H1 (cell line): ENCODE results near the gene NHP2. TPM values are rescaled to one million over a fixed set of nuclear protein-coding genes. Genes with fewer than 3 reads are reported as not detected.

ENCODE experiments used
- CTCF ChIA-PET: fragments of 300-600 bp; sonication (Branson Sonifier 250); formaldehyde crosslinking; loops from one replicate; lab custom pipeline; 2021; ENCODE audit not compliant: partially characterized antibody; lab: Charles Lee
- POLR2A ChIA-PET: fragments of 300-600 bp; sonication (Branson Sonifier 250); formaldehyde crosslinking; loops from one replicate; lab custom pipeline; 2021; ENCODE audit warnings: inconsistent platforms; ENCODE audit not compliant: partially characterized antibody; lab: Charles Lee
- DNase-seq, 2 experiments: peaks; one replicate each; pipeline versions ENCODE4 v3.0.0 to v3.0.0-alpha.2; 2010 to 2022; ENCODE audit warnings: low spot score in 2 of 2, low read depth in 1 of 2, mixed read lengths in 1 of 2
- FAIRE-seq: peaks from 2 replicates; lab custom pipeline; 2011; peaks lifted over from hg19 to GRCh38; lab: Jason Lieb, UNC
- H2AFZ ChIP-seq: 2 replicates; pipeline ENCODE4 v1.8.1; 2012; ENCODE audit warnings: low read length, inconsistent platforms
- H2AK5ac ChIP-seq: 2 replicates; pipeline ENCODE4 v1.6.1; 2013; ENCODE audit warnings: low read depth, low read length
- H2BK120ac ChIP-seq: replicated peaks from 2 replicates; pipeline ENCODE3; 2013; ENCODE audit warnings: low read depth, low read length, inconsistent platforms
- H2BK12ac ChIP-seq: 2 replicates; pipeline ENCODE4 v1.6.1; 2013; ENCODE audit warnings: low read depth, low read length
- H2BK15ac ChIP-seq: 2 replicates; pipeline ENCODE4 v1.6.1; 2013; ENCODE audit warnings: low read length
- H2BK20ac ChIP-seq: 2 replicates; pipeline ENCODE4 v1.6.1; 2013; ENCODE audit warnings: low read length
- H2BK5ac ChIP-seq: 2 replicates; pipeline ENCODE4 v1.6.1; 2013; ENCODE audit warnings: low read depth, low read length
- H3K14ac ChIP-seq: 2 replicates; pipeline ENCODE4 v1.6.1; 2013; ENCODE audit warnings: inconsistent platforms; ENCODE audit not compliant: insufficient read length
- H3K18ac ChIP-seq: 2 replicates; pipeline ENCODE4 v1.6.1; 2013; ENCODE audit warnings: low read length; ENCODE audit errors: extremely low read depth
- H3K23ac ChIP-seq: 2 replicates; pipeline ENCODE4 v1.6.1; 2013; ENCODE audit warnings: inconsistent platforms; ENCODE audit not compliant: insufficient read length
- H3K23me2 ChIP-seq: 2 replicates; pipeline ENCODE4 v1.6.1; 2013; ENCODE audit warnings: low read depth, low read length
- H3K27ac ChIP-seq: 2 replicates; pipeline ENCODE4 v1.6.1; 2011; ENCODE audit warnings: low read depth, low read length, inconsistent platforms
- H3K27me3 ChIP-seq, 4 experiments: replicated peaks in 1 of 4; 1 replicate in 1 of 4; 2 replicates in 3 of 4; pipeline versions ENCODE4 v1.6.1 to v1.8.1; 2011 to 2013; ENCODE audit warnings: low read length in 3 of 4, mild to moderate bottlenecking in 3 of 4, inconsistent platforms in 2 of 4, mixed read lengths in 2 of 4, moderate library complexity in 1 of 4; ENCODE audit not compliant: control insufficient read depth in 3 of 4, insufficient read depth in 3 of 4; ENCODE audit errors: extremely low read depth in 1 of 4
- H3K36me3 ChIP-seq, 4 experiments: 2 replicates each; pipeline versions ENCODE4 v1.6.1 to v1.8.1; 2011 to 2013; ENCODE audit warnings: mild to moderate bottlenecking in 4 of 4, low read length in 3 of 4, moderate library complexity in 2 of 4, control low read depth in 1 of 4, inconsistent platforms in 1 of 4; ENCODE audit not compliant: insufficient read depth in 4 of 4, control insufficient read depth in 2 of 4
- H3K4ac ChIP-seq: replicated peaks from 2 replicates; pipeline ENCODE3; 2013; ENCODE audit warnings: low read length, low read depth, mixed read lengths, inconsistent platforms; ENCODE audit not compliant: insufficient read length
- H3K4me1 ChIP-seq, 4 experiments: replicated peaks in 1 of 4; 1 replicate in 1 of 4; 2 replicates in 3 of 4; pipeline versions ENCODE4 v1.6.1 to v1.8.1; 2011 to 2013; ENCODE audit warnings: low read length in 3 of 4, inconsistent platforms in 2 of 4, mixed read lengths in 1 of 4; ENCODE audit not compliant: insufficient read depth in 4 of 4, control insufficient read depth in 3 of 4
- H3K4me2 ChIP-seq, 2 experiments: 2 replicates each; pipeline versions ENCODE4 v1.6.1 to v1.8.1; 2011 to 2013; ENCODE audit warnings: low read depth in 2 of 2, low read length in 2 of 2, control low read depth in 1 of 2, inconsistent platforms in 1 of 2, mild to moderate bottlenecking in 1 of 2; ENCODE audit not compliant: insufficient read depth in 1 of 2
- H3K4me3 ChIP-seq, 4 experiments: fragments of 200-600, 300-600 bp in 1 of 4; sonication (generic), shearing (Covaris generic), sonication (Bioruptor Twin) in 1 of 4; 2 replicates each; pipeline versions ENCODE4 v1.5.1 to v1.8.1; 2011 to 2016; ENCODE audit warnings: low read length in 4 of 4, low read depth in 3 of 4, control low read depth in 2 of 4, inconsistent platforms in 2 of 4, mild to moderate bottlenecking in 2 of 4, mixed read lengths in 1 of 4, moderate library complexity in 1 of 4; ENCODE audit not compliant: insufficient read depth in 2 of 4; ENCODE audit errors: extremely low read depth in 1 of 4
- H3K56ac ChIP-seq: replicated peaks from 2 replicates; pipeline ENCODE3; 2013; ENCODE audit warnings: low read depth, mild to moderate bottlenecking, mixed read lengths, low read length, inconsistent platforms; ENCODE audit not compliant: insufficient read length
- H3K79me1 ChIP-seq: 2 replicates; pipeline ENCODE4 v1.6.1; 2013; ENCODE audit warnings: low read depth, low read length, control low read depth
- H3K79me2 ChIP-seq, 2 experiments: 2 replicates each; pipeline versions ENCODE4 v1.6.1 to v1.8.1; 2012 to 2013; ENCODE audit warnings: low read length in 2 of 2, mild to moderate bottlenecking in 2 of 2, inconsistent platforms in 1 of 2; ENCODE audit not compliant: insufficient read depth in 2 of 2, control insufficient read depth in 1 of 2
- H3K9ac ChIP-seq, 4 experiments: replicated peaks in 1 of 4; 1 replicate in 1 of 4; 2 replicates in 3 of 4; pipeline versions ENCODE4 v1.6.1 to v1.8.1; 2011 to 2013; ENCODE audit warnings: low read depth in 3 of 4, low read length in 3 of 4, control low read depth in 2 of 4, mild to moderate bottlenecking in 2 of 4, moderate library complexity in 2 of 4, inconsistent platforms in 1 of 4; ENCODE audit errors: extremely low read depth in 1 of 4
- H3K9me3 ChIP-seq, 2 experiments: 2 replicates each; pipeline versions ENCODE4 v1.6.1 to v1.8.1; 2012 to 2013; ENCODE audit warnings: mild to moderate bottlenecking in 2 of 2, moderate library complexity in 2 of 2, control low read depth in 1 of 2, inconsistent platforms in 1 of 2, low read depth in 1 of 2, low read length in 1 of 2, mixed read lengths in 1 of 2; ENCODE audit not compliant: insufficient read depth in 2 of 2
- H4K20me1 ChIP-seq, 2 experiments: replicated peaks in 1 of 2; 2 replicates each; pipeline versions ENCODE3 to v1.8.1; 2011 to 2013; ENCODE audit warnings: inconsistent platforms in 2 of 2, low read length in 2 of 2, mild to moderate bottlenecking in 1 of 2; ENCODE audit not compliant: insufficient read depth in 2 of 2, control insufficient read depth in 1 of 2
- H4K5ac ChIP-seq: 2 replicates; pipeline ENCODE4 v1.6.1; 2013; ENCODE audit warnings: low read length, low read depth, mixed read lengths, inconsistent platforms; ENCODE audit not compliant: insufficient read length
- H4K8ac ChIP-seq: 2 replicates; pipeline ENCODE4 v1.8.0; 2013; ENCODE audit warnings: mild to moderate bottlenecking, moderate library complexity, low read length, inconsistent platforms; ENCODE audit not compliant: insufficient read depth; ENCODE audit errors: extremely low read depth
- H4K91ac ChIP-seq: replicated peaks from 2 replicates; pipeline ENCODE3; 2013; ENCODE audit warnings: low read length, mixed read lengths, inconsistent platforms; ENCODE audit not compliant: insufficient read length
- POLR2AphosphoS5 ChIP-seq: IDR thresholded peaks from 2 replicates; pipeline ENCODE4 v1.6.1; 2011; ENCODE audit warnings: low read depth, low read length
- WGBS, 2 experiments: shearing (Covaris generic) in 1 of 2; methylation state at CpG; one replicate each; pipeline versions ENCODE4 v1.1.6 to v1.1.7; 2013 to 2015; ENCODE audit warnings: low lambda C conversion rate in 2 of 2, mixed read lengths in 2 of 2, inconsistent platforms in 1 of 2, low coverage in 1 of 2, missing lambda C conversion rate in 1 of 2; ENCODE audit not compliant: insufficient replicate concordance in 2 of 2, insufficient coverage in 1 of 2, insufficient read length in 1 of 2; ENCODE audit errors: extremely low coverage in 1 of 2, missing lambda C conversion rate in 1 of 2; 5-methylcytosine and 5-hydroxymethylcytosine counted together
- polyA plus RNA-seq, 7 experiments: library from polyadenylated mRNA; depleted of rRNA in 3 of 7; stranded (reverse) in 5 of 7; unstranded in 2 of 7; fragments of >200 nt in 5 of 7; fragments of 200-250 nt in 2 of 7; gene quantifications; 1 replicate in 5 of 7; 2 replicates in 1 of 7; 4 replicates in 1 of 7; pipeline versions ENCODE4 v1.2.1 to v1.2.3, GENCODE V29; 2011 to 2013; ENCODE audit warnings: missing spikeins in 2 of 7, mixed read lengths in 2 of 7
- total RNA-seq: library from RNA; stranded (reverse); fragmentation: NEBNext Ultra II Directional; extraction: Animal tissue kit (Norgen Biotek cat#: 25700); gene quantifications from 2 replicates; pipeline ENCODE4 v1.2.1, GENCODE V29; 2021
- TF ChIP-seq, protein P1 (sequence below): IDR thresholded peaks from 2 replicates; pipeline ENCODE4 v1.6.1; 2011; ENCODE audit warnings: low read length, improper control_type of control experiment

The NHP2 gene
- total and polyA plus RNA-seq, 2 of the 8 experiments (the other 6 are each of a cell fraction or from before 2014, with no cell fraction given) = 241 to 263 TPM

DNA sequence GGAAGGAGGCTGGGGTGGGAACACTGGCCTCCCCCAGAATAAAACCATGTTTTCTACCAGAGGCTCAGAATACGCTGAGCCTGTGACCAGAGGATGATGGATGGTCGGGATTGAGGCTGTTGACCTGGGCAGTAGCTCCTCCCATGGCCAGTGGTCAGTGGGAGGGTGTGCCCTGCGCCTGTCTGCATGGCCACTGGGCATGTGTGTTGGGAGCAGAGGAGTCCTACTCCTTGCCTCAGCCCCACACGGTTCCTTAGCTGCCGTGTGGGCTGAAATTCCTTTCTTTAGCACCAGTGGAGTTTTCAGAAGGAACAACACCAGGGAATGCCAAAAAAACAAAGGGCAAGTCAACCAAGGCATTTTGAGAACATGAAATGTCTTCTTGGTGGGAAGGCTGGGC is 31.3 kb downstream of the NHP2 start:
- H2BK20ac ChIP-seq = 0 out of 2 replicates have a peak overlapping the region, but pooled peaks have one; percentile 32
- no peak overlapping the region; the same call in 1 of the 2 replicates for H3K18ac ChIP-seq
- H2BK15ac ChIP-seq = 0 out of 2 replicates have a peak overlapping the region, but pooled peaks have one; percentile 25
- no peak overlapping the region for H3K14ac ChIP-seq
- H3K56ac ChIP-seq = no peak overlapping the region
- CTCF ChIA-PET = interaction anchor here (1.1 to 12.9 kb wide), 6 partner anchors 10 to 46 kb away, joined by 4 to 189 read pairs (median 86); partner anchors contain the start of genes NHP2 and RMND5B
- FAIRE-seq (no peak), DNase-seq (no peak)
- H3K23me2 ChIP-seq = no peaks in the 10 kb centered on the region
- POLR2A ChIA-PET = interaction anchor here (0.8 to 40.7 kb wide), 6 partner anchors 6 to 58 kb away, joined by 3 to 1250 read pairs (median 9); partner anchors contain the start of genes N4BP3, NHP2 and RMND5B
- no peak overlapping the region for H2AFZ ChIP-seq
- H3K23ac ChIP-seq = no peak overlapping the region
- no peaks in the 10 kb centered on the region for H3K9me3 ChIP-seq
- H3K4me1 ChIP-seq = peaks cover 10 to 58% (median 33%) of the 10 kb centered on the region in 4 experiments
- H2AK5ac ChIP-seq = 0 out of 2 replicates have a peak overlapping the region, but pooled peaks have one; percentile 56
- peaks cover 16% of the 10 kb centered on the region for H3K79me1 ChIP-seq
- H3K79me2 ChIP-seq = peaks cover 5 to 41% of the 10 kb centered on the region in 2 experiments; a peak in 3 of 4 replicates
- 96% methylated on average over 5 of the region's 5 CpGs; no CpG with 5 or more reads in 1 of the 2 experiments for WGBS, 2 experiments
- H4K91ac ChIP-seq = no peak overlapping the region
- no peak overlapping the region for H3K4ac ChIP-seq
- H3K27ac ChIP-seq = peak overlapping the region; percentile 65; the same call in 1 of the 2 replicates
- H2BK120ac ChIP-seq = no peak overlapping the region
- H2BK12ac ChIP-seq = 0 out of 2 replicates have a peak overlapping the region, but pooled peaks have one; percentile 75
- H3K36me3 ChIP-seq = peaks cover 9 to 29% (median 20%) of the 10 kb centered on the region in 4 experiments; a peak in 7 of 8 replicates
- H4K20me1 ChIP-seq = peaks cover 7 to 12% of the 10 kb centered on the region in 2 experiments
- peak overlapping the region; percentile 74 for H4K8ac ChIP-seq
- H3K4me3 ChIP-seq = no peak overlapping the region
- peak overlapping the region; percentile 96 for H2BK5ac ChIP-seq
- H3K27me3 ChIP-seq = no peaks in the 10 kb centered on the region
- TF ChIP-seq, protein P1, sequence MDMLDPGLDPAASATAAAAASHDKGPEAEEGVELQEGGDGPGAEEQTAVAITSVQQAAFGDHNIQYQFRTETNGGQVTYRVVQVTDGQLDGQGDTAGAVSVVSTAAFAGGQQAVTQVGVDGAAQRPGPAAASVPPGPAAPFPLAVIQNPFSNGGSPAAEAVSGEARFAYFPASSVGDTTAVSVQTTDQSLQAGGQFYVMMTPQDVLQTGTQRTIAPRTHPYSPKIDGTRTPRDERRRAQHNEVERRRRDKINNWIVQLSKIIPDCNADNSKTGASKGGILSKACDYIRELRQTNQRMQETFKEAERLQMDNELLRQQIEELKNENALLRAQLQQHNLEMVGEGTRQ = no peak
- TF ChIP-seq POLR2AphosphoS5 = peak; percentile 30; the same call in 1 of the 2 replicates
- H3K9ac ChIP-seq = no peak overlapping the region
- no peak overlapping the region for H4K5ac ChIP-seq
- H3K4me2 ChIP-seq = no peak overlapping the region
